ENCODE measurements around the gene OTOP3.

OTOP3 gene

DNA sequence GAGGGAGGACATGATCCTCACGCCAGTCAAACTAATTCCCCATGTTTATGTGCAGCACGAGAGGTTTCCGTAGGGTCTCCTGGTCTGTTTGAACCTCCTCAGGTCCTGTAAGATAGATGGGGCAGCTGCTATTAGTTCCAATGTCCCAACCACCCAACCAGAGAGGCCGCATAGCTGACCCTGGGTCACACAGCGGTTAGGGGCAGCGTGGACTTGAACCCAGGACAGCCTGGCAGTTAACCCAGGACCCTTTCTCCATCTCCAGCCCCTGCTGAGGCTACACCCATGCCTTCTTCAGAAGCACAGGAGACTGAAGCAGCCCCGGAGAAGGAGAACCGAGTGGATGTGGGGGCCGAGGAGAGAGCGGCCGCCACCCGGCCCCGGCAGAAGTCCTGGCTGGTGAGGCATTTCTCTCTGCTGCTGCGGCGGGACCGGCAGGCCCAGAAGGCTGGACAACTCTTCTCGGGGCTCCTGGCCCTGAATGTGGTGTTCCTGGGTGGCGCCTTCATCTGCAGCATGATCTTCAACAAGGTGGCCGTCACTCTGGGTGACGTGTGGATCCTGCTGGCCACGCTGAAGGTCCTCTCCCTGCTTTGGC lies 5.5 kb downstream of the OTOP3 start:
- no peak for DNase-seq (ENCODE audit: low read depth)

DNA sequence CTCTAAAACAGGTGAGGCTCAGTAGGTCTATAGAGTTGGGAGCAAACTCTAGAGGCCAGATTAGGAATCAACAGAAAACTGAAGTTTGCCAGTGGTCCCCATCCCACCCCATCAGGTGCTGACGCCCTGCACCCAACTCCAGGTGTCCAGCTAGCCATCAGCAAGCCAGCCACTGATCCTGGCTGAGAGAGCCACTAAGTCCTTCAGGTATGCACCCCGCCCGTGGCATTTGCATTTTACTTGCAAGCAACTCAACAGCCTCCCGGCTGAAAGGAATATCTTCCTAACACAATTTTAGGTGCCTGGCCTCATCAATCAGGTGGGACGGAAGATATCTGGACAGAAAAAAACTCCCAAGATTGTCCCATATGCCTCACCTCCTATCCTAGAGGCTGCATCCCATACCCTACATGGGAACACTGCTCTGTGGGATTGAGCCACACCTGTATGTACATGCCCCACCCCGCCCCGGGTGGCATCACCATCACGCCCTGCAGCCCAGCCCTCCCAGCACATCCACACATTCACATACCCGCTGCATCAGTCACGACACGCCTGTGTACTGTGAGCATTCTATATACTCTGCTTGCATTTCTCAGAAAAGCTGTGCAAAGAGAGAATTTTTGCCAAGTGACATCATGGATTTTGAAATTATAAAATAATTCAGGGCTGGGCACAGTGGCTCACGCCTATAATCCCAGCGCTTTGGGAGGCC lies 8.3 kb downstream of the OTOP3 start:
- no peak for DNase-seq (ENCODE audit: low read depth)

DNA sequence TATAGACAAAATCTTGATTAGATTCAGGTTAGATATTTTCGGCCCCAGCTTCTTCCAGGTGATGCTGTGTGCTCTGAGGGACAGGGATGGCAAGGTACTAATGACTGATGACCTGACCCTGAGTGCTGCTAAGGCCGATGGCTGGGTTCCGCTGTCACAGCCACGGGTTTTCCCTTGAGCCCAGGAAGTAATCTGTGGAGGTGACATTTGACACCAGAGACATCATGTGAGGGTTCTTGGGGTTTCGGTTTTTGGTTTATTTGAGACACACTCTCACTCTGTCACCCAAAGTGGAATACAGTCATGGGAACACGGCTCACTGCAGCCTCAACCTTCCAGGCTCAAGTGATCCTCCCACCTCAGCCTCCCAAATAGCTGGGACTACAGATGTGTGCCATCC lies 9.8 kb downstream of the OTOP3 start:
- DNase-seq (ENCODE audit: low read depth), result no peak

DNA sequence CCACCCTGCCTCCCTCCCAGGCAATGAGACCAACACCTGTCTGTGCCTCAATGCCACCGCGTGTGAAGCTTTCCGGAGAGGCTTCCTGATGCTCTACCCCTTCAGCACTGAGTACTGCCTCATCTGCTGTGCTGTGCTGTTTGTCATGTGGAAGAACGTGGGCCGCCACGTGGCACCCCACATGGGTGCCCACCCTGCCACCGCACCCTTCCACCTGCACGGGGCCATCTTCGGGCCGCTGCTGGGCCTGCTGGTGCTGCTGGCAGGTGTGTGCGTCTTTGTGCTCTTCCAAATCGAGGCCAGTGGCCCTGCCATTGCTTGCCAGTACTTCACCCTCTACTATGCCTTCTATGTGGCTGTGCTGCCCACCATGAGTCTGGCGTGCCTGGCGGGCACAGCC lies 10.9 kb downstream of the OTOP3 start:
- DNase-seq (ENCODE audit: low read depth), result no peak

DNA sequence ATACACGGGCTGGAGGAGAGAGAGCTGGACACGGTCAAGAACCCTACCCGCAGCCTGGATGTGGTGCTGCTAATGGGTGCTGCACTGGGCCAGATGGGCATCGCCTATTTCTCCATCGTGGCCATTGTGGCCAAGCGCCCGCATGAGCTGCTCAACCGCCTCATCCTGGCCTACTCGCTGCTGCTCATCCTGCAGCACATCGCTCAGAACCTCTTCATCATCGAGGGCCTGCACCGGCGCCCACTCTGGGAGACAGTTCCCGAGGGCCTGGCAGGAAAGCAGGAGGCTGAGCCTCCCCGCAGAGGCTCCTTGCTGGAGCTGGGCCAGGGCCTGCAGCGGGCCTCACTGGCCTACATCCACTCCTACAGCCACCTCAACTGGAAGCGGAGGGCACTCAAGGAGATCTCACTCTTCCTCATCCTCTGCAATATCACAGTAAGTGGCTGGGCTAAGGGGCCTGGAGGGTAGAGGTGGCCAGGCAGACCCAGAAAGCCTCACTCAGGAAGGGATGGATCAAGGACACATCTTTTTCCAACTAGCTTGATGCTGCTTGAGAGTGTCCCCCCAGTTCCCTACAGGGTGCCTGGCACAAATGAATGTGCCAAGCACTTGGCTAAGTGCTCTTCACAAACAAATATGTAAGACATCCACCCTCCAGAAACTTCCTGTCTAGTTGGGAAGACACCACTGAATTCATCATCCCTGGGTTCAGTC lies 11.5 kb downstream of the OTOP3 start:
- no peak for DNase-seq (ENCODE audit: low read depth)

DNA sequence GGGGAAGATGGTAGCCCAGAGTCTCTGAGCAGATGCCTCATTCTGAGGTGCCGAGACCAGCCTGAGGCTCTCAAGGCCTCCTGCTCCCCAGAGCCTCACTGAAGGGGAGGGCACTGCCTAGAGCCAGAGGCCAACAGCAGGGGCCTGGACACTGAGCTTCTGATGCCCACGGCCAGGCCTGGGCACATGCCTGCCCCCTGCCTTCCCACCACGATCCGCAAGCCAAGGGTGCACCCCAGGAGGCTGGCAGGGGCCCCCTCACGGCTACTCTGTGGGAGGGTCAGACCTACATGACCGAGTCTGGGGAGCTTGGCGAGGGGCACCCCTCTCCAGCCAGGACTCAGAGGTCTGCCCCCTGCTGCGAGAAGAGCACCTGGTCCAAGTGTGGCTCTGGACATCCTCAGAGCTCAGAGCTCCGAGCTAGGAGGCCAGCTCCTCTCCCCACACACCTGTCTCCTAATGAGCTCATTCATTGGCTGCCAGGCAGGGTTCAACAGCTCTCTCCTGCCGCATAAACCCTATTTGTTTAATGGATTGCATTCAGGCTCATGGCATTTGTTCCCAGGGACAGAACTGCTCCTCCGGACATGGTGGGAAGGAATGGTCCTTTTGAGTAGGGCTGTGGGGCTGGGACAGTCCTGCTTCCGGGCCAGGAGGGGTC lies 13.9 kb downstream of the OTOP3 start:
- DNase-seq (ENCODE audit: low read depth), result no peak

DNA sequence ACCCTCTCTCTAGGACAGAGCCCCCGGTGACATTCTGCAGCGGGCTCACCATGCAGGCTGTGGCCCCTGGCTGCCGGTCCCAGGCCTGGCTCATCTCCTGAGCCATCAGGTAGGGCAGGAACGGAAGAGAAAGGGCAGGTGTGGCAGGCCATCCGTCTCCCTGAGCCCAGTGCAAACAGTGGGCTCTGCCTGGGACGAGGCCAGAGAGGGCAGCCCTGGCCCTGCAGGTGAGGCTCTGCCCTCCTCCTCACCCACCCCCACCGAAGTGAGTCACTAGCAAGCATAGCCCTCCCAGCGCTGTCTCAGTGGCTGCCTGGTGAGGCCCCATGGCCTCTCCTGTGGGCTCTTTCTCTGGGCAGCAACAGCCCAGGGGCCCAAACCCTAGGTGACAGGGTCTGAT lies 14.5 kb downstream of the OTOP3 start:
- DNase-seq (ENCODE audit: low read depth), result no peak

DNA sequence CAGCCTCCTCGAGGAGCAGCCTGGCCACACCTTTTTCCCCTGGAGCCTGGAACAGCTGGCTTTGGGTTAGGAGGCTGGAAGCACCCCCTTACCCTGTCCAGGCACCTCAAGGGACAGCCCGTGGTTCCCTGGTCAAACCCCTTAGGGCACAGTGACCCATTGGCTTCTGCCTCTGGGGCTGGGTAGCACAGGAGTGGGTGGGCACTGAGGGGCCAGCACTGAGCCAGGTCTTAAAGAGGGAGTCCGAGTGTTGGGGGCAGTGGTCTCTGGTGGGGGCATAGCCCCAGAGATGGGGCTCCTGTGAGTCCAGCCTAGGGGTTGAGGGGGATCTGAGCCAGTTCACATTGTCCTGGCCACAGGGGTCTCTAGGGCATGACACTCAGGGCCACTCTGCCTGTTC lies 15.4 kb downstream of the OTOP3 start:
- no peak for DNase-seq (ENCODE audit: low read depth)

DNA sequence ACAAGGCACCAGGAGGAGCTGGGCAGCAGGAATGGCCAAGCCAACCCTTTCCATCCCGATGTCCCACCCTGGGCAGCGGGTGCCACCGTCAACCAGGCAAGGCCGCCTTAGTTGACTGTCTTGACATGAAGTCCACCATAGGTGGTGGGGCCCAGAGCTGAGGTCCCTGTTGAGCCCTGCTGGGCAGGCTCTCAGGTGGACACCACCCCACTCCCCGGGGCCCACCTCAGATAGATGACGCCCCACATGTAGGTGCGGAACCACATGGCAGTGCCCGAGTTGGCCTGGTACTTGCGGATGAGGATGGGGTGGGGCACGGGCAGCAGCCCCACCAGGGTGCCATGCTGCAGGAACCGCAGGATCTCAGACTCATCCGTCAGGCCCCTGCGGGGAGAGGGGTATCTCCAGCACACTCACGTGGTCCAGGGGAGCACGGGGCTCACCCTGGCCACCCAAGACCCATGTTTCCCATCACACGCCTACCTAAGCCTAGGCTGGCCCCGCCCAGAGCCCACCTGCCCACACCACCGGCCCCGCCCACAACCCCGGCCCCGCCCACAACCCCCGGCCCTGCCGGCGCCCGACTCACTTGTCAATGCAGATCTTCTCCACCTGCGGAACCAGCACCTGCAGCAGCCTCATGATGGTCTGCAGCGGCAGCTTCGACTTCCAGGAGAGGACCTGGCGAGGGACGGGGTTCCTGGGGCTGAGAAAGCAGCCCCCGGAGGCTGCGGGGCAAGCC lies 16.2 kb downstream of the OTOP3 start:
- DNase-seq (ENCODE audit: low read depth), result no peak

DNA sequence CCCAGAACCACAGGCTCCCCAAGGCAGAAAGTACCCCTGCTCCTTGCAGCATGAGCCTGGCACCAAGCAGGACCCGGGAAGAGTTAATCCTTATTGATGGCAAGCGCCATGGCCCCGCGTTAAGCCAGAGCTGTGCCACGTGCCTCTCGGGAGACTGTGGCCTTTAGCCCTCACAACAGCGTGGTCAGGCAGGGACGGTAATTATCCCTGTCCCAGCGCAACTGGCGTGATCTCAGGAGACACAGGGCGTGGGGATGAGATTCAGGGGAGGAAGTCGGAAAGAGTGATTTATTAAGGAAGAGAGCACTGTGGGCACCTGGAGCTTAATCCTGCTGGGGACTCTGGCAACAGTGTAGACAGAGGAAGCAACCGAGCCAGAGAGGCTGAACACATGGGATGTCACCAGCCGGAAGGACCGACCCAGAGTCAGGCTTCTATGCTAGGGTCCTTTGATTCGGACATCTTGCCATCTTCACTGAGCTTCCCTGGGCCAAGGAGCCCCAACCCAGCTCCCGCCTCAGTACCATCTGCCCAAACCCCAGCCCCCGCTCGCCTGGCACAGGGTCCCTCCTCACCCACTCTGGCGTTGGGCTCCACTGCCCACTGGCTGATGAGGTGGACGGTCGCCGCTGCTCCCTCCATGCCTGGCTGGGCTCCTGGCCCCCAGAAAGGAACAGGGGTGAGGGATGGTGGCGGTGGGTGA lies 16.9 kb downstream of the OTOP3 start:
- no peak for DNase-seq (ENCODE audit: low read depth)

DNA sequence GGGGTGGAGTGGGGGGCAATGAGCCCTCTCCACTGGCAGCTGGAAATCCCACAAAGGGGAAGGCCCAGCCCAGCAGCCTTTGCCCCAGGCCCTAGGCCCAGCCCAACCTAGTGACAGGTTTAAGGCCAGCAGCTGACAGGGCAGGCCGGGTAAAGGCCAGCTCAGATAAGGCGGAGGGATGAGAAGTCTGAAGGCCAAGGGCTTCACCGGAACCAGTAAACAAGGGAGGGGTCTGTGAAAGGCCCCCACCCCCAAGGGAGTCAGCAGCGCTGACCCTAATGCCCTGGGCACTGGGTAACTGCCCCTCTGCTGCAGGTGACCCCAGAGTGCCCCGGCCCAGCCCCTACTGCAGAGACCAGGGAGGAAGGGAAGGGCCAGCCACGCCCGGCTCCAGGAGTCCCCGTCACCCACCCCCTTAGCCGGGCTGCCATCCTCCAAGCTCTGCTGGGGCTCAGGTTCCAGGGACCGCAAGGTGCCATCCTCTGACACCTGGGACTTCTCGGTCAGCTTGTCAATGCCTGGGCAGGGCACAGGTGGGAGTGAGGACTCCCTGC lies 17.5 kb downstream of the OTOP3 start:
- no peak for DNase-seq (ENCODE audit: low read depth)

DNA sequence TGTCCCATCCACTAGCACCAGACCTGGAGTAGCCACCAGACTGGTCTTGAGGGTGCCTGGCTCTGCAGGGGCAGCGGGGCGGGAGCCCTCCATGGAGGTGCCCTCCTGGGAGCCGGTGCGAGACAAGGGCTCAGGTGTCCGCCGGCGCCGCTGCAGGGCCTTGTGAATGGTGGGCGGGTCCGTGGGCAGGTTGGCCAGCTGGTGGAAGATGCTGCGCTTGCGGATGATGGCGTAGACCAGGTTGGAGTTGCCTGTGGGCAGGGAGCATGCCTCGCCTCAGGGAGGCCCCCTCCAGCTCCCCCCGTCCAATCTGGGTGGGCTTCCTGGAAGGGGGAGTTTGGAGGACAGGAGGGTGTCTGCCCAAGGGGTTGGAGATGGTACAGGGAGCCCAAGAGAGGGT lies 18.4 kb downstream of the OTOP3 start:
- DNase-seq (ENCODE audit: low read depth), result no peak

DNA sequence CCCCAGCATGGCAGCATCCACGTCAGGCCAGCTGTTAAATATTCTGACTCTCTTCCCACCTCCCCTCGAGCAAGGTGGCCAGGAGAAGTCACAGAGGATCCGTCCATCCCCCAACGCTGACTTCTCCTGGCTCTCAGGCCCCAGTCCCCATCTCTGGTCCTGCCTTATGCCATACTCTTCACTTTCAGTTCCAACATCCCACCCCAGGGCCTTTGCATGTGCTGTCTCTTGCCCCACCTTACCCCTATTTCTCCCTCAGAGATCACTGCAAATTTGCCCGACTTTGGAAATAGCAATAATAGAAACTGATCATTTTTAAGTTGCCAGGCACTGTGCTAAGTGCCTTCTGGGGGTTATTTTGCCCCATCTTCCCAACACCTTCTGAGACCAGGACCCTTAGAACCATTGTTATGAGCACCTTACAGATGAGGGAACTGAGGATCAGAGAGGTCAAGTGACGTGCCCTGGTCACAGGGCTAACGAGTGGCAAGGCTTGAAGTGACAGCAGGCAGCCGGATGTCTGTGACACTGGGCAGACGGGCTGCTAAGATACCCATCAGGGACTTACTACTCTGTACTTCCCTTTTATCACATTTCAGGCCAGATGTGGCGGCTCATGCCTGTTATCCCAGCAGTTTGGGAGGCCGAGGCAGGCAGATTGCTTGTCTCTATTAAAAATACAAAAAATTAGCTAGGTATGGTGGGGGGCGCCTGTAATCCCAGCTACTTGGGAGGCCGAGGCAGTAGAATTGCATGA lies 19.1 kb downstream of the OTOP3 start:
- DNase-seq (ENCODE audit: low read depth), result no peak

DNA sequence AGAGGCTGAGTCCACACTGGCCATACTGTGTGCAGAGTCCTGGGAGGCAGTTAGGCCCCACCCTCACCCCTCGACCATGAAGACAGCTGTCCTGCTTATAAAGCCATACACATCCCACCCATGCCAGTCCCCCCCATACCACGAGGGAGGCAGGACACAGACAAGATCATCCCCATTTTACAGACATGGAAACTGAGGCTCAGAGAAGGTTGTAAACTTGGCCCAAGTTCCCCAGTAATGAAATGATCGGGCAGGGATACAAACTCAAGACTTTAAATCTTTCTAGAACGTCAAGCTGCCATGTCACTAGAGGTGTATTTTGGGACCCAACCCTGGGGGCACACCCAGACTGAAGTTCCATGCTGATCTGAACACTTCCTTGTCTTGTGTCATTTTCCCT lies 20.4 kb downstream of the OTOP3 start:
- no peak for DNase-seq (ENCODE audit: low read depth)

DNA sequence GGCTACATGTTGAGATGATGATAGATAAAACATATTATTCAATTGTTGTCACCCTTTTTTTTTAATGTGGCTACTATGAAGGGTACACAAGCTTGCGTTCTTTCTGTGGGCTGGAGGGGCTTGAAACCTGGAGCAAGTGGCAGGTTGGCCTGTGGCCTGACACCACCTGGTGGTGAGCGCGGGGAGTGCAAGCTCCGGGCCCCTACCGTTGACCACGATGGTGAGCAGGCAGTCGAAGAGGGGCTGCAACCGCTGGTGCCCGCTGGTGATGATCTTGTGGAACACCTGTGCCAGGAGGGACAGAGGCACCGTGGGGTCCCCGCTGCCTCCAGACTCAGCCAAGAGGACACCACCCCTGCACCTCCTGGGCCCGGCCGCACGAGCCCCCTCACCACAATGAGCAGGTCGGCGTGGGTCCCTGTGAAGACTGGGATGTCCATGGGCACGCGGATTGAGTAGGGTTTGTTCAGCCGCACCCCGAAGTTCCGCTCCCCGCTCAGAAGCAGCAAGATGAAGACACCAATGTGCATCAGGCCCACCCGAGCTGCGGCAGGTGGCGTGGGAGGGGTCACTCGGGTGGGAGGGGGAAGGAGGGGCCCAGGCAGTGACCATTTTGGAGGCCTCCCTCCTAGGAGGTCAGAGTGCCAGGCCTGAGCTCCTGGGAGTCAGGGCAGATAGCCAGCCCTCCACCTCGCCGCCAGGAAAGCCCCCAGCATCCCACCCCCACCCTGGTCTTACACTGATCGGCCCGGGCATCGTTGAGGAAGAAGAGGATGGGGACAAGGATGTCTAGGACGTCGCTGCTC lies 22.4 kb downstream of the OTOP3 start:
- DNase-seq (ENCODE audit: low read depth), result peak; percentile 76

DNA sequence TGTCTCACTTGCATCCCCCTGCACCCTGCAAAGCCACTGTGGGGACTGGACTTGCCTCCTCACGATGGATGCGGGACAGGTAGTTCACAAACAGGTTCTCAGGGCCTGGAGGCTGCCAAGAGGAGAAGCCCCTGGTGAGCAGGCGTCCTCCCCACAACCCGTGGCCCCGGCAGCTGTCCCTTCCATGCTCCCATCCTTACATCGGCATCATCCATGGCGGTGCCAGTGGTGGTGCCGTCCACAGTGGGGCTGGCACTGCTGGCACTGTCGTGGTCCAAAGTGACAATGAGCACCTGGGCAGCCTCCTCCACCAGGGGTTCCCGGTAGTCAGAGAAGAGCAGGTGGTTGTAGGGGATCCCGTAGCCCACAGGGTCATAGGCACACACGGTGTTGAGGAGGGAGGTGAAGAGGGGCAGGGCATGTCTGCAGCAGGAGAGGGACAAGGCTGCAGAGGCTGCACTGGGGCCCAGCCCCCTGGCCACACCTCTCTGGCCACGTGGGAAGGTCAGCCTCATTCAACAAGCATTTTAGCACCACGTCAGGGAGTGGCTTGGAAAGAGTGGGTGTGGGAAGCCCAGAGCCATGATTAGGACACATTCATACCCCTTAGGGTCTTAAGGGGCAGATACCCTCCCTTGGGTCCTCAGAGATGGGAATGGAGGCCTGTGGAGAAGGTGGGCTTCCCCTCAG lies 24.3 kb downstream of the OTOP3 start:
- DNase-seq (ENCODE audit: low read depth), result no peak

DNA sequence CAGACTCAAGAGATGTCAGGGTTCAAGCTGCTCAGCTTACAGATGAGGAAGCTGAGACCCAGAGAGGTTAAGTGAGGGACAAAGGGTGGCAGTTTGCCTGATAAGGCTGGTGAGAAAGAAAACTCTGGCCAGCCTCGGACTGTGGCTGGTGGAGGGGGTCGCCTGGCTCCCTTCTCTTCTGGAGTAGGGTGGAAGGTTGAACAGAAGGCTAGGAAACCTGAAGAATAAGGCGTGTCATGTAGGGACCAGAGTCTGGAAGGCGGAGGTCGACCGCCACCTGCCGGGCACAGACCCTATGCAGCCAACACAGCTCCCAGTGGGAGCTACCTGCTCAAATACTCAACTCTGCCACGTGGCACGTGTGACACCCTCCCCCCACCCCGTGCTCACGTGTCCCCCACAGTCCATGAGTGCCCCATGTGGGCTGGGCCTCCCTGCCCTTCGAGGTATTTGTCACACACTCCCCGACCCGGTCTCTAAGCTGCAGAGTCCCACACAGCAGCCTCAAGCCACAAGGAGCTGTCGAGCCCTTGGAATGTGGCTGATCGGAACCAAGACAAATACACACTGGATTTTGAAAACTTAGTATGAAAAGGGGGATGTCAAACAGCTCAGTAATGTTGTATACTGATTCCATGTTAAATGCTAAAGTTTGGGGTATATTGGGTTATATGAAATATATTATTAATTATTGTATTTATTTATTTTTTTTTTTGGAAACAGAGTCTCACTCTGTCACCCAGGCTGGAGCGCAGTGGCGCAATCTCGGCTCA lies 25.1 kb downstream of the OTOP3 start:
- DNase-seq (ENCODE audit: low read depth), result peak; percentile 22

DNA sequence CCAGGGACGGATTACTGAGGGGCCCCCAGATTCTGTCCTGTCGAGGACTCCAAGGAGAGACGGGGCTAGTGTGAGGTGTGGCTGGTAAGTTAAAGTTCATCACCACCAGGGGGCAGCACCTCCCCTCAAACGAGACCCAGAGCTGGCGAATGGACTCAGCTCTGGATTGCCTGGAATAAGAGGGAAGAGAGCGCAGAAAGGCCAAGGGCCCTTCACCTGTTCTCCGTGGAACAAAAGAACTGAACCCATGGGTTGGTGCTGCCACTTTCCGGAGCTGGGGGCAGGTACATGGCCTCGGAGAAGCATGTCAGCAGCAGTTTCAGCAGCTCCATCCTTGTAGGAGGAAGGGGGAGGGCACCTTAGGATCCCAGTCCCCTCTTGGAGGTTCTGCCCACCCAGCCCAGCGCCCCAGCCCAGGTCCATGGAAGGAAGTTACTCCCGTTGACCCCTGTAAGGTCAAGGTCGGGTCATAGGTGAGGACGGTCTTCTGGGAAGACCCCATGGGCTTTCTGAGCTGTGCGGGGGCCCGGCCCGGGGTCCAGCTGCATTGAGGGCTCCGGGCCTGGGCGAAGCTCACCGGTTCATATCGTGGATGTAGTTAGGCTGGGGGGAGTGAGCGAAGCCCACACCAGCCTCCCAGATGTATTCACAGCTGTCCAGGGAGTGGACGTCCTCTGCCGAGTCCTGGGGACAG lies 26.1 kb downstream of the OTOP3 start:
- DNase-seq (ENCODE audit: low read depth), result peak; percentile 85

Data from activated T-cell treated with anti-CD3 and anti-CD28 coated beads for 1 hour (primary cell).